Upper lobe of left lung (tissue), 6 donors: ENCODE measurements around the gene KIAA1614. TPM values are rescaled to one million over a fixed set of nuclear protein-coding genes. Genes with fewer than 3 reads are reported as not detected.

Source experiments
- ATAC-seq, 2 donors: fragments of 200-7000 bp; cut with Tn5 transposase; one replicate each; pipeline ENCODE4 v1.9.1; 2022; ENCODE audit warnings: mild to moderate bottlenecking in 2 of 2, moderate library complexity in 2 of 2; ENCODE audit not compliant: low FRiP score in 2 of 2
- DNase-seq, 2 donors: peaks; one replicate each; pipeline ENCODE4 v3.0.0-alpha.2; 2019 to 2020
- H3K27ac ChIP-seq, 4 donors: fragments of 200-600 bp; sonication (generic); one replicate each; pipeline ENCODE4 v1.5.1; 2016 to 2019
- H3K27me3 ChIP-seq, 4 donors: fragments of 200-600 bp; sonication (generic); one replicate each; pipeline ENCODE4 v1.5.1; 2017 to 2019
- H3K36me3 ChIP-seq, 4 donors: fragments of 200-600 bp; sonication (generic); one replicate each; pipeline ENCODE4 v1.5.1; 2016 to 2019
- H3K4me1 ChIP-seq, 4 donors: fragments of 200-600 bp; sonication (generic); one replicate each; pipeline ENCODE4 v1.5.1; 2018 to 2019
- H3K4me3 ChIP-seq, 4 donors: fragments of 200-600 bp; sonication (generic); one replicate each; pipeline ENCODE4 v1.5.1; 2017 to 2019; ENCODE audit warnings: mild to moderate bottlenecking in 2 of 4, moderate library complexity in 1 of 4
- H3K9me3 ChIP-seq, 4 donors: fragments of 200-600 bp; sonication (generic); one replicate each; pipeline ENCODE4 v1.5.1; 2018 to 2019
- EP300 ChIP-seq, 4 donors: sonication (generic); formaldehyde crosslinking; IDR thresholded peaks; one replicate each; pipeline ENCODE4 v1.5.1; 2017; ENCODE audit warnings: antibody characterized with exemption in 4 of 4, control low read depth in 2 of 4
- POLR2A ChIP-seq, 4 donors: fragments of 450-650 bp; IDR thresholded peaks; one replicate each; pipeline ENCODE4 v1.5.1; 2016 to 2017; ENCODE audit warnings: antibody characterized with exemption in 4 of 4, mild to moderate bottlenecking in 2 of 4
- POLR2AphosphoS5 ChIP-seq, 2 donors: sonication (generic); formaldehyde crosslinking; IDR thresholded peaks; one replicate each; pipeline ENCODE4 v1.5.1; 2017; ENCODE audit warnings: antibody characterized with exemption in 2 of 2
- WGBS, 2 donors: methylation state at CpG; one replicate each; pipeline ENCODE4 v1.1.5; 2017 to 2018; 5-methylcytosine and 5-hydroxymethylcytosine counted together
- total RNA-seq, 6 donors: library from RNA; depleted of rRNA in 4 of 6; stranded (reverse); fragments of >200 nt in 4 of 6; gene quantifications; one replicate each; pipeline versions ENCODE4 v1.1.0 to v1.2.1, GENCODE V29; 2016 to 2021
- TF ChIP-seq, protein P1 (sequence below), 6 experiments: fragments of 450-650 bp in 4 of 6; fragments of 200-600 bp in 2 of 6; sonication (generic) in 2 of 6; IDR thresholded peaks; one replicate each; pipeline ENCODE4 v1.5.1; 2016 to 2019; ENCODE audit warnings: antibody characterized with exemption in 6 of 6
- donor health status: DM: no; HTN: no; CAD: no; lungs with moderate emphysema.
- donor health status: DM: no; HTN: yes; CAD: no; lungs with severe emphysema.

The KIAA1614 gene
- total RNA-seq, 6 donors from 2014 or later, result 0.79 to 11.9 (median 4.4) TPM

DNA sequence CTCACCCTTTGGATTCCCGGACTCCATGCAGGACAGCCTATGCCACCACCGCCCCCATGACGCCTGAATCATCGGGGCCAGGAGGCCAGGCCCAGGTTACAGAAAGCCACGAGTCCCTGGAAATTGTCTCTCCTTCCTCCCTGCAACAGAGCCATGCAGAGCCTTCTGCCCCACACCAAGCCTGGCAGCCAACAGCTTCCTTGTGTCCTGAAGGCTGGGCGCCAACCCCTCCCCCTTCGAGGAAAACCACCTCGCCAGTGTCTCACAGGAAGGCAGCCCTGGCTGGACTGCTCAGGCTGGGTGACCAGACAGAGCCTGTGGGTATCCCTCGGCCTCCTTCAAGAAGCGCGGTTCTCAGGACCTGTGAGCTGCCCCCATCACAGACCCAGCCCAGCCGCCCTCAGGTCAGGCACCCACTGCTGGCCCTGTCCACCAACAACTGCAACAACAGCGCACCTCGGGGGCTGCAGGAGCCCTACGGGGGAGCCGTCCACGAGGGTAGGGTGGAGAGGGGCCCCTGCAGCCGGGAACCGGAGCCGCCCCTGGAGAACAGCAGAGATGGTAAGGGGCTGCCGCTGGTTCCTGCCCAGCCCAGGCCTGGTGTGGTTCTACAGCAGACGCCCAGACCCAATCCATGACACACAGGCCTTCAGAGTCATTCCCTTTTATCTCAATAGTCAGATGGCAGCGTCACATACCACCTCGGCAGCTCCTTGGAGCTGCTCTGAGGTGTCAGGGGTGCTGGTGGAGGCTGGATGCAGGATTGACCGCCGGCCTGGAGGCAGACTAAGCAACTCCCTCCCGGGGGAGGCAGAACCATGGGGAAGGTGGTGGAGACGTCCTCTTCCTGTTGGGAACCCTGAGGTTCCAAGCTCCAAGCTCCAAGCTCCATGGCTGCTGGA, 23.7 kb downstream of the KIAA1614 start:
- WGBS, 2 donors, result 91 to 100% methylated on average over 1 to 28 of the region's 28 CpGs
- DNase-seq, result peak in 1 of 2 donors; percentile 67

GRCh38 chr1:180937012-180937372, 24.3 kb downstream of the KIAA1614 start:
- DNase-seq (no peak), ATAC-seq (no peak)
- Histone ChIP-seq H3K36me3 (peaks cover 0 to 20% (median 3%) of the 10 kb centered on the region in 4 donors), H3K27me3 (no peaks in the 10 kb centered on the region), H3K27ac (no peak overlapping the region), H3K4me3 (no peak overlapping the region), H3K4me1 (no peaks in the 10 kb centered on the region), H3K9me3 (no peaks in the 10 kb centered on the region)
- WGBS, 2 donors, result 88 to 92% methylated on average over 1 of the region's 1 CpG
- TF ChIP-seq POLR2A (IDR thresholded peaks at IDR 0.05), result no peak
- no peak for TF ChIP-seq EP300 (IDR thresholded peaks at IDR 0.05)
- TF ChIP-seq, protein P1, sequence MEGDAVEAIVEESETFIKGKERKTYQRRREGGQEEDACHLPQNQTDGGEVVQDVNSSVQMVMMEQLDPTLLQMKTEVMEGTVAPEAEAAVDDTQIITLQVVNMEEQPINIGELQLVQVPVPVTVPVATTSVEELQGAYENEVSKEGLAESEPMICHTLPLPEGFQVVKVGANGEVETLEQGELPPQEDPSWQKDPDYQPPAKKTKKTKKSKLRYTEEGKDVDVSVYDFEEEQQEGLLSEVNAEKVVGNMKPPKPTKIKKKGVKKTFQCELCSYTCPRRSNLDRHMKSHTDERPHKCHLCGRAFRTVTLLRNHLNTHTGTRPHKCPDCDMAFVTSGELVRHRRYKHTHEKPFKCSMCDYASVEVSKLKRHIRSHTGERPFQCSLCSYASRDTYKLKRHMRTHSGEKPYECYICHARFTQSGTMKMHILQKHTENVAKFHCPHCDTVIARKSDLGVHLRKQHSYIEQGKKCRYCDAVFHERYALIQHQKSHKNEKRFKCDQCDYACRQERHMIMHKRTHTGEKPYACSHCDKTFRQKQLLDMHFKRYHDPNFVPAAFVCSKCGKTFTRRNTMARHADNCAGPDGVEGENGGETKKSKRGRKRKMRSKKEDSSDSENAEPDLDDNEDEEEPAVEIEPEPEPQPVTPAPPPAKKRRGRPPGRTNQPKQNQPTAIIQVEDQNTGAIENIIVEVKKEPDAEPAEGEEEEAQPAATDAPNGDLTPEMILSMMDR (IDR thresholded peaks at IDR 0.05), result no peak
- no peak for TF ChIP-seq POLR2AphosphoS5 (IDR thresholded peaks at IDR 0.05)

More for the DNA sequence above, 23.7 kb downstream of the KIAA1614 start:
- no peaks in the 10 kb centered on the region for H3K9me3 ChIP-seq
- H3K4me1 ChIP-seq, result no peaks in the 10 kb centered on the region
- ATAC-seq, result no peak
- peaks cover 0 to 20% (median 3%) of the 10 kb centered on the region in 4 donors for H3K36me3 ChIP-seq
- H3K27me3 ChIP-seq, result no peaks in the 10 kb centered on the region
- H3K27ac ChIP-seq, result no peak overlapping the region
- TF ChIP-seq, protein P1 (IDR thresholded peaks at IDR 0.05), result no peak
- TF ChIP-seq EP300 (IDR thresholded peaks at IDR 0.05) (no peak), POLR2A (IDR thresholded peaks at IDR 0.05) (no peak), POLR2AphosphoS5 (IDR thresholded peaks at IDR 0.05) (no peak)
- H3K4me3 ChIP-seq, result no peak overlapping the region

DNA sequence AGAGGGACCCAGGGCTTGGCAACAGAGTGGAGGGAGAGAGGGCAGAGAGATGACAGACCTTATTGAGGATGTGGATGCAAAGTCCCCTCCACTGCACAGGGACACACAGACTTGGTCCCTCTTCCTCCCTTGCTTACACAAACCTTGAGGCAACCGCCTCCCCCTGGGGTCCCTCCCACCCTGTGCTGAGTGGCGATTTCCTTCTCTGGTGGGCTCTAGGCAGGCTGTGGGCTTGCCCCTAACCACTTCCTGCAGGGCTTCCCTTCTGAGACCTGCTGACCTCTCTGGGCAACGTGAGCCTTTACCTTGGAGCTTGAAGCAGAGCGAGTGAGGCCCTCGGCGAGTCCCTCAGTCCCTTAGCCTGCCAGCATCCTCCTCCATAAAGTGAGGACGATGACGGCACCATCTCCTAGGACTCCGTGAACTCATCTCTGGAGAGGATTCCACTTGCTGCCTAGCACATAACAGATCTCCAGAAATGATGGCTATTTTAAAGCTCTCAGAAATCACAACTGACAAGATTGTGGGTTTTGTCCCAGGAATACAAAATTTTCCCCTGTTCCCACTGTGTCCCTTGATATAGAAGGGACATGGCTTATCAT, 25.0 kb downstream of the KIAA1614 start:
- WGBS, 2 donors, result 69 to 82% methylated on average over 9 of the region's 9 CpGs
- no peak for DNase-seq
- Histone ChIP-seq H3K27me3 (no peaks in the 10 kb centered on the region), H3K27ac (no peak overlapping the region), H3K36me3 (peaks cover 0 to 20% (median 3%) of the 10 kb centered on the region in 4 donors), H3K4me1 (no peaks in the 10 kb centered on the region), H3K9me3 (no peaks in the 10 kb centered on the region), H3K4me3 (no peak overlapping the region)
- TF ChIP-seq POLR2A (IDR thresholded peaks at IDR 0.05), result no peak
- TF ChIP-seq POLR2AphosphoS5 (IDR thresholded peaks at IDR 0.05), result no peak
- TF ChIP-seq, protein P1 (IDR thresholded peaks at IDR 0.05), result no peak
- no peak for TF ChIP-seq EP300 (IDR thresholded peaks at IDR 0.05)
- ATAC-seq, result no peak

GRCh38 chr1:180939073-180939710, 26.5 kb downstream of the KIAA1614 start:
- Histone ChIP-seq H3K27ac (no peak overlapping the region), H3K27me3 (no peaks in the 10 kb centered on the region), H3K4me1 (no peaks in the 10 kb centered on the region), H3K36me3 (peaks cover 0 to 21% (median 3%) of the 10 kb centered on the region in 4 donors), H3K4me3 (no peak overlapping the region), H3K9me3 (no peaks in the 10 kb centered on the region)
- TF ChIP-seq EP300 (IDR thresholded peaks at IDR 0.05), result no peak
- TF ChIP-seq POLR2AphosphoS5 (IDR thresholded peaks at IDR 0.05), result no peak
- TF ChIP-seq, protein P1 (IDR thresholded peaks at IDR 0.05), result no peak
- no peak for TF ChIP-seq POLR2A (IDR thresholded peaks at IDR 0.05)
- ATAC-seq, result no peak
- no peak for DNase-seq
- 74 to 86% methylated on average over 6 to 9 of the region's 9 CpGs for WGBS, 2 donors
